HepG2 (cell line): ENCODE data around the gene NUDT19. TPM values are rescaled to one million over a fixed set of nuclear protein-coding genes. Genes with fewer than 3 reads are reported as not detected.
A peak's percentile ranks its signal among the peaks of the same experiment; 100 is the strongest.

Source experiments
- ATAC-seq: fragments of 200-7000 bp; cut with Tn5 transposase; 3 replicates; pipeline ENCODE4 v1.9.1; 2020; ENCODE audit warnings: mild to moderate bottlenecking, moderate library complexity
- BruUV-seq: library from RNA; stranded (reverse); fragments of 400-500 nt; replicated peaks from 2 replicates; lab custom pipeline; 2021; lab: Mats Ljungman, UMichigan
- CTCF ChIA-PET: fragments of 300-600 bp; formaldehyde crosslinking; extraction: SDS; loops from one replicate; lab custom pipeline; 2021; ENCODE audit warnings: low total read pairs, inconsistent platforms, low intra/inter-chr PET ratio; lab: Yijun Ruan, JAX
- POLR2A ChIA-PET: fragments of 350-600 bp; sonication (Branson Sonifier 250); formaldehyde crosslinking; loops from one replicate; lab custom pipeline; 2020; ENCODE audit warnings: antibody characterized with exemption, inconsistent platforms; lab: Yijun Ruan, JAX
- DNase-seq: peaks from one replicate; pipeline ENCODE4 v3.0.0-alpha.2; 2015; ENCODE audit warnings: low spot score
- FAIRE-seq: peaks from 3 replicates; lab custom pipeline; 2011; peaks lifted over from hg19 to GRCh38; lab: Jason Lieb, UNC
- H2AFZ ChIP-seq: one replicate; pipeline ENCODE4 v1.6.1; 2011; ENCODE audit warnings: low read length, inconsistent platforms
- H3K27ac ChIP-seq: fragments of 300-600 bp; 3 replicates; pipeline ENCODE4 v1.8.0; 2011; ENCODE audit warnings: mixed run types, mild to moderate bottlenecking, mixed read lengths, low read length, inconsistent platforms; ENCODE audit not compliant: insufficient read depth; ENCODE audit errors: extremely low read length
- H3K27me3 ChIP-seq, 2 experiments: fragments of 200-600 bp in 1 of 2; 2 replicates in 1 of 2; 3 replicates in 1 of 2; pipeline versions ENCODE4 v1.6.0 to v1.8.0; 2011; ENCODE audit warnings: low read length in 2 of 2, mild to moderate bottlenecking in 2 of 2, moderate library complexity in 2 of 2, inconsistent platforms in 1 of 2; ENCODE audit not compliant: insufficient read depth in 2 of 2, control insufficient read depth in 1 of 2
- H3K36me3 ChIP-seq, 2 experiments: fragments of 200-600 bp in 1 of 2; replicated peaks in 1 of 2; 2 replicates in 1 of 2; 3 replicates in 1 of 2; pipeline versions ENCODE4 v1.5.1 to v1.8.0; 2011; ENCODE audit warnings: low read length in 2 of 2, inconsistent platforms in 1 of 2; ENCODE audit not compliant: insufficient read depth in 2 of 2, control insufficient read depth in 1 of 2
- H3K4me1 ChIP-seq: 2 replicates; pipeline ENCODE4 v1.5.1; 2012; ENCODE audit warnings: low read length, inconsistent platforms; ENCODE audit not compliant: insufficient read depth
- H3K4me2 ChIP-seq: 2 replicates; pipeline ENCODE4 v1.6.0; 2011; ENCODE audit warnings: low read depth, low read length, inconsistent platforms
- H3K4me3 ChIP-seq, 3 experiments: fragments of 200-600 bp in 1 of 3; sonication (generic), shearing (Covaris generic) in 1 of 3; replicated peaks in 1 of 3; 2 replicates each; pipeline ENCODE4 v1.5.1; 2011 to 2016; ENCODE audit warnings: low read length in 3 of 3, inconsistent platforms in 2 of 3, low read depth in 2 of 3, mild to moderate bottlenecking in 2 of 3, control low read depth in 1 of 3, mixed read lengths in 1 of 3; ENCODE audit not compliant: insufficient read depth in 1 of 3
- H3K79me2 ChIP-seq: one replicate; pipeline ENCODE4 v1.6.1; 2011; ENCODE audit warnings: low read length, inconsistent platforms; ENCODE audit not compliant: insufficient read depth
- H3K9ac ChIP-seq: 2 replicates; pipeline ENCODE4 v1.6.0; 2011; ENCODE audit warnings: mild to moderate bottlenecking, low read depth, low read length, inconsistent platforms; ENCODE audit not compliant: insufficient read depth
- H3K9me3 ChIP-seq: 2 replicates; pipeline ENCODE4 v1.5.1; 2012; ENCODE audit warnings: mild to moderate bottlenecking, low read length
- H4K20me1 ChIP-seq: 2 replicates; pipeline ENCODE4 v1.6.0; 2011; ENCODE audit warnings: inconsistent platforms, mild to moderate bottlenecking, low read length, moderate library complexity; ENCODE audit not compliant: insufficient read depth
- CTCF ChIP-seq: sonication (generic); formaldehyde crosslinking; IDR thresholded peaks from 2 replicates; pipeline ENCODE4 v1.5.0; 2020; ENCODE audit warnings: mild to moderate bottlenecking, missing genetic modification reagents, moderate library complexity
- FOXC1 ChIP-seq: sonication (generic); formaldehyde crosslinking; IDR thresholded peaks from 2 replicates; pipeline ENCODE4 v1.8.0; 2022; ENCODE audit warnings: mild to moderate bottlenecking, missing genetic modification reagents, borderline replicate concordance
- GTF3A ChIP-seq: sonication (generic); formaldehyde crosslinking; conservative IDR thresholded peaks from 2 replicates; pipeline ENCODE4 v1.4.0; 2020; ENCODE audit warnings: mild to moderate bottlenecking, missing genetic modification reagents
- NFKBIZ ChIP-seq: IDR thresholded peaks from 2 replicates; pipeline ENCODE4 v1.6.1; 2018; ENCODE audit warnings: missing genetic modification reagents, missing compliant biosample characterization
- PTBP1 ChIP-seq: fragments of 200-400 bp; formaldehyde crosslinking; IDR thresholded peaks from 2 replicates; pipeline ENCODE4 v1.6.1; 2018; ENCODE audit warnings: low read length, low read depth; ENCODE audit not compliant: poor library complexity, severe bottlenecking
- STAG1 ChIP-seq: sonication (generic); formaldehyde crosslinking; IDR thresholded peaks from 2 replicates; pipeline ENCODE4 v1.4.0; 2020; ENCODE audit warnings: missing genetic modification reagents
- TSC22D2 ChIP-seq: sonication (generic); formaldehyde crosslinking; IDR thresholded peaks from 2 replicates; pipeline ENCODE4 v1.5.1; 2020; ENCODE audit warnings: missing genetic modification reagents, mild to moderate bottlenecking, borderline replicate concordance
- ZNF414 ChIP-seq: sonication (generic); formaldehyde crosslinking; IDR thresholded peaks from 2 replicates; pipeline ENCODE4 v1.5.0; 2020; ENCODE audit warnings: missing genetic modification reagents
- ZNF720 ChIP-seq: sonication (generic); formaldehyde crosslinking; IDR thresholded peaks from 2 replicates; pipeline ENCODE4 v1.4.0; 2020; ENCODE audit warnings: missing genetic modification reagents
- WGBS: methylation state at CpG from one replicate; pipeline ENCODE4 v1.1.6; 2017; ENCODE audit warnings: low lambda C conversion rate; 5-methylcytosine and 5-hydroxymethylcytosine counted together
- in situ Hi-C: cut with HindIII; loops from 2 replicates; pipeline ENCODE4 v1.10.0; 2017; ENCODE audit warnings: low pct_unique_long_range_greater_than_20kb; ENCODE audit not compliant: extremely low pct_ligation_motif_present
- intact Hi-C: fragments of 100-400 bp; cut with micrococcal nuclease; formaldehyde crosslinking; loops from one replicate; pipeline ENCODE4 v1.10.0; 2022; ENCODE audit not compliant: unreplicated experiment
- polyA plus RNA-seq, 8 experiments: library from polyadenylated mRNA; depleted of rRNA in 3 of 8; stranded (reverse) in 7 of 8; unstranded in 1 of 8; fragments of >200 nt; fragmentation: Illumina TruSeq in 4 of 8; extraction: Trizol in 4 of 8; gene quantifications; 2 replicates each; pipeline versions ENCODE4 v1.2.1 to v1.2.3, GENCODE V29; 2011 to 2016; ENCODE audit warnings: low read depth in 4 of 8, missing spikeins in 1 of 8, mixed read lengths in 1 of 8; ENCODE audit not compliant: insufficient read depth in 1 of 8
- total RNA-seq, 5 experiments: library from RNA; depleted of rRNA; stranded (reverse); fragments of >200 nt; fragmentation: Illumina TruSeq; extraction: Trizol; gene quantifications; 2 replicates each; pipeline ENCODE4 v1.2.3, GENCODE V29; 2016; ENCODE audit warnings: low read depth in 1 of 5
- TF ChIP-seq, protein P1 (sequence below): sonication (generic); formaldehyde crosslinking; IDR thresholded peaks from 2 replicates; pipeline ENCODE4 v1.4.0; 2020; ENCODE audit warnings: missing genetic modification reagents, borderline replicate concordance
- TF ChIP-seq, protein P2 (sequence below): sonication (generic); formaldehyde crosslinking; conservative IDR thresholded peaks from 2 replicates; pipeline ENCODE4 v1.8.1; 2023; ENCODE audit warnings: missing genetic modification reagents

NUDT19 gene
- total and polyA plus RNA-seq, 2 of the 13 experiments (the other 11 are each of a cell fraction or from before 2014, with no cell fraction given) = 3.1 to 3.6 TPM

DNA sequence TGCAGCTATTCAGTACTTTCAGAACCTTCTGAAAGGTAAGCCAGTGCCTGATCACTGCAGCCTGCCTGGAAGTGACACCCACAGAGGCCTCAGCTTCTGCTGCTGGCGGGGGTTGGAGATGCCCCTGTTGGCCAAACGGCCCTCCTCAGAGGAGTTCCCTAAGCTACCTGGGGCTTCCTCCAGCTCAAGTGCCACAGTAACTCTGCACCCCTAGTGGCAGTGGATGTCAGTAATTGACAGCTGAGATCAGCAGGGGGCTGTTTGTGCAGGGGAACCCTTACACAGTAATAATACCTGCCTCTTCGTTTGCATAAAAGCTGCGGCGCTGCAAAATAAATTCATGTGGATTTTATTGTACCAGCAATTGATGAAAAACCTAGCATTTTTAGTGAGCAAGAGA, 56.9 kb downstream of the NUDT19 start:
- Histone ChIP-seq H4K20me1 (no peaks in the 10 kb centered on the region), H3K79me2 (no peaks in the 10 kb centered on the region), H3K9ac (no peak overlapping the region), H3K4me1 (no peaks in the 10 kb centered on the region), H3K4me2 (no peak overlapping the region), H3K27ac (no peak overlapping the region), H3K36me3 (no peaks in the 10 kb centered on the region), H3K27me3 (peaks cover 2 to 16% of the 10 kb centered on the region in 2 experiments; a peak in 2 of 5 replicates), H3K9me3 (no peaks in the 10 kb centered on the region), H2AFZ (no peak overlapping the region), H3K4me3 (no peak overlapping the region)
- CTCF ChIA-PET = no interaction called here
- WGBS = 51% methylated on average over 3 of the region's 5 CpGs
- DNase-seq = peak; percentile 12
- ATAC-seq = peak; percentile 92
- intact Hi-C loops = no loop called here
- POLR2A ChIA-PET = no interaction called here
- in situ Hi-C loops = no loop called here
- no TSS peak for BruUV-seq
- no peak for TF ChIP-seq PTBP1
- TF ChIP-seq STAG1 (CRISPR knock-in tag) = peak; percentile 29; the same call in 1 of the 2 replicates
- TF ChIP-seq CTCF (CRISPR knock-in tag) = peak; percentile 32; the same call in 1 of the 2 replicates
- TF ChIP-seq, protein P1, sequence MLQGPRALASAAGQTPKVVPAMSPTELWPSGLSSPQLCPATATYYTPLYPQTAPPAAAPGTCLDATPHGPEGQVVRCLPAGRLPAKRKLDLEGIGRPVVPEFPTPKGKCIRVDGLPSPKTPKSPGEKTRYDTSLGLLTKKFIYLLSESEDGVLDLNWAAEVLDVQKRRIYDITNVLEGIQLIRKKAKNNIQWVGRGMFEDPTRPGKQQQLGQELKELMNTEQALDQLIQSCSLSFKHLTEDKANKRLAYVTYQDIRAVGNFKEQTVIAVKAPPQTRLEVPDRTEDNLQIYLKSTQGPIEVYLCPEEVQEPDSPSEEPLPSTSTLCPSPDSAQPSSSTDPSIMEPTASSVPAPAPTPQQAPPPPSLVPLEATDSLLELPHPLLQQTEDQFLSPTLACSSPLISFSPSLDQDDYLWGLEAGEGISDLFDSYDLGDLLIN (CRISPR knock-in tag) = no peak
- FAIRE-seq = no peak

- ATAC-seq (no peak), DNase-seq (no peak), FAIRE-seq (no peak)
- Histone ChIP-seq H3K4me1 (no peaks in the 10 kb centered on the region), H3K9ac (no peak overlapping the region), H3K79me2 (no peaks in the 10 kb centered on the region), H3K9me3 (no peaks in the 10 kb centered on the region), H3K27me3 (peaks cover 2 to 16% of the 10 kb centered on the region in 2 experiments; a peak in 2 of 5 replicates), H3K4me3 (no peak overlapping the region), H3K27ac (no peak overlapping the region), H2AFZ (no peak overlapping the region), H3K4me2 (no peak overlapping the region), H3K36me3 (no peaks in the 10 kb centered on the region), H4K20me1 (no peaks in the 10 kb centered on the region)
- WGBS = 14% methylated on average over 2 of the region's 3 CpGs
- intact Hi-C loops (no loop called here), in situ Hi-C loops (no loop called here)
- ChIA-PET POLR2A (no interaction called here), CTCF (no interaction called here)
- BruUV-seq = no TSS peak
- TF ChIP-seq, protein P2, sequence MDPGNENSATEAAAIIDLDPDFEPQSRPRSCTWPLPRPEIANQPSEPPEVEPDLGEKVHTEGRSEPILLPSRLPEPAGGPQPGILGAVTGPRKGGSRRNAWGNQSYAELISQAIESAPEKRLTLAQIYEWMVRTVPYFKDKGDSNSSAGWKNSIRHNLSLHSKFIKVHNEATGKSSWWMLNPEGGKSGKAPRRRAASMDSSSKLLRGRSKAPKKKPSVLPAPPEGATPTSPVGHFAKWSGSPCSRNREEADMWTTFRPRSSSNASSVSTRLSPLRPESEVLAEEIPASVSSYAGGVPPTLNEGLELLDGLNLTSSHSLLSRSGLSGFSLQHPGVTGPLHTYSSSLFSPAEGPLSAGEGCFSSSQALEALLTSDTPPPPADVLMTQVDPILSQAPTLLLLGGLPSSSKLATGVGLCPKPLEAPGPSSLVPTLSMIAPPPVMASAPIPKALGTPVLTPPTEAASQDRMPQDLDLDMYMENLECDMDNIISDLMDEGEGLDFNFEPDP (CRISPR knock-in tag) = no peak
- TF ChIP-seq, protein P1 (CRISPR knock-in tag) = no peak
- no peak for TF ChIP-seq TSC22D2 (CRISPR knock-in tag)
- TF ChIP-seq NFKBIZ (CRISPR knock-in tag) = no peak
- TF ChIP-seq GTF3A (CRISPR knock-in tag) = no peak
- no peak for TF ChIP-seq ZNF414 (CRISPR knock-in tag)
- no peak for TF ChIP-seq FOXC1 (CRISPR knock-in tag)
- no peak for TF ChIP-seq ZNF720 (CRISPR knock-in tag)
Observed at GRCh38 chr19:32748948-32749347, 57.3 kb downstream of the NUDT19 start.
